ENCODE data around the gene ZNF75A.

DNA sequence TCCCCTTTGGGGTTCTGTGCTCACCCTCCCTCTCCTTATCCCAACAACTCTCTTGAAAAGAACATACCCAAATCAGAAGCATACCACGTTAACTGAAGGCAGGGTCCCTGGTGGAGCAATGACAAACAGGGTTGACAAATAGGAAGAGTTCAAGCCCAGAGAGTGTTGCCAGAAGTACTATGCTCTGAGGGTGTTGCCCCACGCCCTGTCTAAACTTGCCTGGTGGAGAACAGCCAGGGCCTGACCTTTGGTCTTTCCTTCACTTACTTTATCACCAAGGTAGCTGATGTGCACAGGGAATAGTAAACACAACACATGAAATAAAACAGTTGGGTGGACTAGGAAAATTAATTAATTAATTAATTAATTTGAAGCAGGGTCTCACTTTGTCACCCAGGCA, 23.3 kb downstream of the ZNF75A start:
- TF ChIP-seq, protein P1, sequence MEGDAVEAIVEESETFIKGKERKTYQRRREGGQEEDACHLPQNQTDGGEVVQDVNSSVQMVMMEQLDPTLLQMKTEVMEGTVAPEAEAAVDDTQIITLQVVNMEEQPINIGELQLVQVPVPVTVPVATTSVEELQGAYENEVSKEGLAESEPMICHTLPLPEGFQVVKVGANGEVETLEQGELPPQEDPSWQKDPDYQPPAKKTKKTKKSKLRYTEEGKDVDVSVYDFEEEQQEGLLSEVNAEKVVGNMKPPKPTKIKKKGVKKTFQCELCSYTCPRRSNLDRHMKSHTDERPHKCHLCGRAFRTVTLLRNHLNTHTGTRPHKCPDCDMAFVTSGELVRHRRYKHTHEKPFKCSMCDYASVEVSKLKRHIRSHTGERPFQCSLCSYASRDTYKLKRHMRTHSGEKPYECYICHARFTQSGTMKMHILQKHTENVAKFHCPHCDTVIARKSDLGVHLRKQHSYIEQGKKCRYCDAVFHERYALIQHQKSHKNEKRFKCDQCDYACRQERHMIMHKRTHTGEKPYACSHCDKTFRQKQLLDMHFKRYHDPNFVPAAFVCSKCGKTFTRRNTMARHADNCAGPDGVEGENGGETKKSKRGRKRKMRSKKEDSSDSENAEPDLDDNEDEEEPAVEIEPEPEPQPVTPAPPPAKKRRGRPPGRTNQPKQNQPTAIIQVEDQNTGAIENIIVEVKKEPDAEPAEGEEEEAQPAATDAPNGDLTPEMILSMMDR (IDR thresholded peaks at IDR 0.05): no peak
- no peak for TF ChIP-seq POLR2A (IDR thresholded peaks at IDR 0.05)
